IPS DF 4.7 (cell line): ENCODE results near the gene SLF2.

ENCODE experiments used
- DNase-seq: peaks from one replicate; pipeline ENCODE4 v3.0.0-alpha.2; 2013; ENCODE audit warnings: low spot score; ENCODE audit errors: extremely low read depth

SLF2 gene

GRCh38 chr10:100896876-100897461 is 15.8 kb upstream of the SLF2 start:
- no peak for DNase-seq

GRCh38 chr10:100897976-100898375 is 14.8 kb upstream of the SLF2 start:
- no peak for DNase-seq

- DNase-seq = no peak
Observed at GRCh38 chr10:100899171-100899570, 13.6 kb upstream of the SLF2 start.

- DNase-seq = no peak
Observed at GRCh38 chr10:100901051-100901450, 11.7 kb upstream of the SLF2 start.

GRCh38 chr10:100902622-100903021 is 10.1 kb upstream of the SLF2 start:
- DNase-seq = no peak

- no peak for DNase-seq
Observed at GRCh38 chr10:100904917-100905316, 7.8 kb upstream of the SLF2 start.

GRCh38 chr10:100907175-100907574 is 5.6 kb upstream of the SLF2 start:
- DNase-seq = no peak

- no peak for DNase-seq
Observed at GRCh38 chr10:100907773-100908363, 4.9 kb upstream of the SLF2 start.

- DNase-seq = no peak
Observed at GRCh38 chr10:100908378-100908777, 4.4 kb upstream of the SLF2 start.

GRCh38 chr10:100909501-100910263 is 3.1 kb upstream of the SLF2 start:
- no peak for DNase-seq

GRCh38 chr10:100911472-100911871 is 1.3 kb upstream of the SLF2 start:
- DNase-seq = no peak

- DNase-seq = no peak
Observed at GRCh38 chr10:100912013-100912604, 654 bp upstream of the SLF2 start.

- DNase-seq = no peak
Observed at GRCh38 chr10:100913470-100913865, 705 bp downstream of the SLF2 start.

- DNase-seq = no peak
Observed at GRCh38 chr10:100917071-100917470, 4.3 kb downstream of the SLF2 start.

GRCh38 chr10:100923580-100923979 is 10.8 kb downstream of the SLF2 start:
- no peak for DNase-seq

- no peak for DNase-seq
Observed at GRCh38 chr10:100927266-100927665, 14.5 kb downstream of the SLF2 start.

- no peak for DNase-seq
Observed at GRCh38 chr10:100928039-100928438, 15.3 kb downstream of the SLF2 start.

- no peak for DNase-seq
Observed at GRCh38 chr10:100930368-100930767, 17.6 kb downstream of the SLF2 start.

- DNase-seq = no peak
Observed at GRCh38 chr10:100934084-100934659, 21.4 kb downstream of the SLF2 start.

GRCh38 chr10:100939763-100940344 is 27.1 kb downstream of the SLF2 start:
- DNase-seq = no peak

GRCh38 chr10:100942229-100942628 is 29.5 kb downstream of the SLF2 start:
- no peak for DNase-seq

- DNase-seq = no peak
Observed at GRCh38 chr10:100943508-100943907, 30.7 kb downstream of the SLF2 start.
